H1 (cell line): Measurements from ENCODE around the gene MGAT5. TPM values are rescaled to one million over a fixed set of nuclear protein-coding genes. Genes with fewer than 3 reads are reported as not detected.

Experiments used
- CTCF ChIA-PET: fragments of 300-600 bp; sonication (Branson Sonifier 250); formaldehyde crosslinking; loops from one replicate; lab custom pipeline; 2021; ENCODE audit not compliant: partially characterized antibody; lab: Charles Lee
- POLR2A ChIA-PET: fragments of 300-600 bp; sonication (Branson Sonifier 250); formaldehyde crosslinking; loops from one replicate; lab custom pipeline; 2021; ENCODE audit warnings: inconsistent platforms; ENCODE audit not compliant: partially characterized antibody; lab: Charles Lee
- DNase-seq, 2 experiments: peaks; one replicate each; pipeline versions ENCODE4 v3.0.0 to v3.0.0-alpha.2; 2010 to 2022; ENCODE audit warnings: low spot score in 2 of 2, low read depth in 1 of 2, mixed read lengths in 1 of 2
- FAIRE-seq: peaks from 2 replicates; lab custom pipeline; 2011; peaks lifted over from hg19 to GRCh38; lab: Jason Lieb, UNC
- H2AFZ ChIP-seq: 2 replicates; pipeline ENCODE4 v1.8.1; 2012; ENCODE audit warnings: low read length, inconsistent platforms
- H2AK5ac ChIP-seq: 2 replicates; pipeline ENCODE4 v1.6.1; 2013; ENCODE audit warnings: low read depth, low read length
- H2BK120ac ChIP-seq: replicated peaks from 2 replicates; pipeline ENCODE3; 2013; ENCODE audit warnings: low read depth, low read length, inconsistent platforms
- H2BK12ac ChIP-seq: 2 replicates; pipeline ENCODE4 v1.6.1; 2013; ENCODE audit warnings: low read depth, low read length
- H2BK15ac ChIP-seq: 2 replicates; pipeline ENCODE4 v1.6.1; 2013; ENCODE audit warnings: low read length
- H2BK20ac ChIP-seq: 2 replicates; pipeline ENCODE4 v1.6.1; 2013; ENCODE audit warnings: low read length
- H2BK5ac ChIP-seq: 2 replicates; pipeline ENCODE4 v1.6.1; 2013; ENCODE audit warnings: low read depth, low read length
- H3K14ac ChIP-seq: 2 replicates; pipeline ENCODE4 v1.6.1; 2013; ENCODE audit warnings: inconsistent platforms; ENCODE audit not compliant: insufficient read length
- H3K18ac ChIP-seq: 2 replicates; pipeline ENCODE4 v1.6.1; 2013; ENCODE audit warnings: low read length; ENCODE audit errors: extremely low read depth
- H3K23ac ChIP-seq: 2 replicates; pipeline ENCODE4 v1.6.1; 2013; ENCODE audit warnings: inconsistent platforms; ENCODE audit not compliant: insufficient read length
- H3K23me2 ChIP-seq: 2 replicates; pipeline ENCODE4 v1.6.1; 2013; ENCODE audit warnings: low read depth, low read length
- H3K27ac ChIP-seq: 2 replicates; pipeline ENCODE4 v1.6.1; 2011; ENCODE audit warnings: low read depth, low read length, inconsistent platforms
- H3K27me3 ChIP-seq, 4 experiments: replicated peaks in 1 of 4; 1 replicate in 1 of 4; 2 replicates in 3 of 4; pipeline versions ENCODE4 v1.6.1 to v1.8.1; 2011 to 2013; ENCODE audit warnings: low read length in 3 of 4, mild to moderate bottlenecking in 3 of 4, inconsistent platforms in 2 of 4, mixed read lengths in 2 of 4, moderate library complexity in 1 of 4; ENCODE audit not compliant: control insufficient read depth in 3 of 4, insufficient read depth in 3 of 4; ENCODE audit errors: extremely low read depth in 1 of 4
- H3K36me3 ChIP-seq, 4 experiments: 2 replicates each; pipeline versions ENCODE4 v1.6.1 to v1.8.1; 2011 to 2013; ENCODE audit warnings: mild to moderate bottlenecking in 4 of 4, low read length in 3 of 4, moderate library complexity in 2 of 4, control low read depth in 1 of 4, inconsistent platforms in 1 of 4; ENCODE audit not compliant: insufficient read depth in 4 of 4, control insufficient read depth in 2 of 4
- H3K4ac ChIP-seq: replicated peaks from 2 replicates; pipeline ENCODE3; 2013; ENCODE audit warnings: low read length, low read depth, mixed read lengths, inconsistent platforms; ENCODE audit not compliant: insufficient read length
- H3K4me1 ChIP-seq, 4 experiments: replicated peaks in 1 of 4; 1 replicate in 1 of 4; 2 replicates in 3 of 4; pipeline versions ENCODE4 v1.6.1 to v1.8.1; 2011 to 2013; ENCODE audit warnings: low read length in 3 of 4, inconsistent platforms in 2 of 4, mixed read lengths in 1 of 4; ENCODE audit not compliant: insufficient read depth in 4 of 4, control insufficient read depth in 3 of 4
- H3K4me2 ChIP-seq, 2 experiments: 2 replicates each; pipeline versions ENCODE4 v1.6.1 to v1.8.1; 2011 to 2013; ENCODE audit warnings: low read depth in 2 of 2, low read length in 2 of 2, control low read depth in 1 of 2, inconsistent platforms in 1 of 2, mild to moderate bottlenecking in 1 of 2; ENCODE audit not compliant: insufficient read depth in 1 of 2
- H3K4me3 ChIP-seq, 4 experiments: fragments of 200-600, 300-600 bp in 1 of 4; sonication (generic), shearing (Covaris generic), sonication (Bioruptor Twin) in 1 of 4; 2 replicates each; pipeline versions ENCODE4 v1.5.1 to v1.8.1; 2011 to 2016; ENCODE audit warnings: low read length in 4 of 4, low read depth in 3 of 4, control low read depth in 2 of 4, inconsistent platforms in 2 of 4, mild to moderate bottlenecking in 2 of 4, mixed read lengths in 1 of 4, moderate library complexity in 1 of 4; ENCODE audit not compliant: insufficient read depth in 2 of 4; ENCODE audit errors: extremely low read depth in 1 of 4
- H3K56ac ChIP-seq: replicated peaks from 2 replicates; pipeline ENCODE3; 2013; ENCODE audit warnings: low read depth, mild to moderate bottlenecking, mixed read lengths, low read length, inconsistent platforms; ENCODE audit not compliant: insufficient read length
- H3K79me1 ChIP-seq: 2 replicates; pipeline ENCODE4 v1.6.1; 2013; ENCODE audit warnings: low read depth, low read length, control low read depth
- H3K79me2 ChIP-seq, 2 experiments: 2 replicates each; pipeline versions ENCODE4 v1.6.1 to v1.8.1; 2012 to 2013; ENCODE audit warnings: low read length in 2 of 2, mild to moderate bottlenecking in 2 of 2, inconsistent platforms in 1 of 2; ENCODE audit not compliant: insufficient read depth in 2 of 2, control insufficient read depth in 1 of 2
- H3K9ac ChIP-seq, 4 experiments: replicated peaks in 1 of 4; 1 replicate in 1 of 4; 2 replicates in 3 of 4; pipeline versions ENCODE4 v1.6.1 to v1.8.1; 2011 to 2013; ENCODE audit warnings: low read depth in 3 of 4, low read length in 3 of 4, control low read depth in 2 of 4, mild to moderate bottlenecking in 2 of 4, moderate library complexity in 2 of 4, inconsistent platforms in 1 of 4; ENCODE audit errors: extremely low read depth in 1 of 4
- H3K9me3 ChIP-seq, 2 experiments: 2 replicates each; pipeline versions ENCODE4 v1.6.1 to v1.8.1; 2012 to 2013; ENCODE audit warnings: mild to moderate bottlenecking in 2 of 2, moderate library complexity in 2 of 2, control low read depth in 1 of 2, inconsistent platforms in 1 of 2, low read depth in 1 of 2, low read length in 1 of 2, mixed read lengths in 1 of 2; ENCODE audit not compliant: insufficient read depth in 2 of 2
- H4K20me1 ChIP-seq, 2 experiments: replicated peaks in 1 of 2; 2 replicates each; pipeline versions ENCODE3 to v1.8.1; 2011 to 2013; ENCODE audit warnings: inconsistent platforms in 2 of 2, low read length in 2 of 2, mild to moderate bottlenecking in 1 of 2; ENCODE audit not compliant: insufficient read depth in 2 of 2, control insufficient read depth in 1 of 2
- H4K5ac ChIP-seq: 2 replicates; pipeline ENCODE4 v1.6.1; 2013; ENCODE audit warnings: low read length, low read depth, mixed read lengths, inconsistent platforms; ENCODE audit not compliant: insufficient read length
- H4K8ac ChIP-seq: 2 replicates; pipeline ENCODE4 v1.8.0; 2013; ENCODE audit warnings: mild to moderate bottlenecking, moderate library complexity, low read length, inconsistent platforms; ENCODE audit not compliant: insufficient read depth; ENCODE audit errors: extremely low read depth
- H4K91ac ChIP-seq: replicated peaks from 2 replicates; pipeline ENCODE3; 2013; ENCODE audit warnings: low read length, mixed read lengths, inconsistent platforms; ENCODE audit not compliant: insufficient read length
- BRCA1 ChIP-seq: IDR thresholded peaks from 2 replicates; pipeline ENCODE4 v1.6.1; 2012; ENCODE audit warnings: low read depth, low read length, improper control_type of control experiment
- CHD1 ChIP-seq: IDR thresholded peaks from 2 replicates; pipeline ENCODE4 v1.6.1; 2012; ENCODE audit warnings: low read depth, low read length, improper control_type of control experiment
- CREB1 ChIP-seq: IDR thresholded peaks from 2 replicates; pipeline ENCODE4 v1.6.1; 2012; ENCODE audit warnings: inconsistent platforms
- HDAC2 ChIP-seq, 2 experiments: fragments of 300-600 bp in 1 of 2; sonication (generic) in 1 of 2; IDR thresholded peaks; 2 replicates each; pipeline ENCODE4 v1.6.1; 2011 to 2012; ENCODE audit warnings: low read depth in 2 of 2, low read length in 2 of 2, mild to moderate bottlenecking in 2 of 2, moderate library complexity in 2 of 2, borderline replicate concordance in 1 of 2, inconsistent platforms in 1 of 2
- JUN ChIP-seq: IDR thresholded peaks from 2 replicates; pipeline ENCODE4 v1.6.1; 2011; ENCODE audit warnings: low read depth, mild to moderate bottlenecking, improper control_type of control experiment, low read length
- MAFK ChIP-seq: IDR thresholded peaks from 2 replicates; pipeline ENCODE4 v1.6.1; 2012; ENCODE audit warnings: low read depth, mild to moderate bottlenecking, improper control_type of control experiment, low read length
- POLR2A ChIP-seq, 2 experiments: IDR thresholded peaks; 1 replicate in 1 of 2; 2 replicates in 1 of 2; pipeline ENCODE4 v1.6.1; 2011; ENCODE audit warnings: low read depth in 2 of 2, low read length in 2 of 2, mild to moderate bottlenecking in 2 of 2; ENCODE audit errors: control extremely low read depth in 1 of 2
- POU5F1 ChIP-seq: IDR thresholded peaks from 2 replicates; pipeline ENCODE4 v1.6.1; 2011; ENCODE audit warnings: low read depth, mild to moderate bottlenecking, low read length, moderate library complexity
- SIX5 ChIP-seq: IDR thresholded peaks from 2 replicates; pipeline ENCODE4 v1.6.1; 2011; ENCODE audit warnings: mild to moderate bottlenecking, low read depth, low read length
- SUZ12 ChIP-seq: fragments of 200-600 bp; sonication (generic); IDR thresholded peaks from 2 replicates; pipeline ENCODE4 v1.6.1; 2012; ENCODE audit warnings: mild to moderate bottlenecking, inconsistent platforms, low read length, moderate library complexity, mixed read lengths
- TAF1 ChIP-seq: IDR thresholded peaks from 2 replicates; pipeline ENCODE4 v1.6.1; 2011; ENCODE audit warnings: mild to moderate bottlenecking, low read depth, low read length
- TEAD4 ChIP-seq: IDR thresholded peaks from 2 replicates; pipeline ENCODE4 v1.6.1; 2012; ENCODE audit warnings: low read depth, low read length, inconsistent platforms, mixed read lengths
- WGBS, 2 experiments: shearing (Covaris generic) in 1 of 2; methylation state at CpG; one replicate each; pipeline versions ENCODE4 v1.1.6 to v1.1.7; 2013 to 2015; ENCODE audit warnings: low lambda C conversion rate in 2 of 2, mixed read lengths in 2 of 2, inconsistent platforms in 1 of 2, low coverage in 1 of 2, missing lambda C conversion rate in 1 of 2; ENCODE audit not compliant: insufficient replicate concordance in 2 of 2, insufficient coverage in 1 of 2, insufficient read length in 1 of 2; ENCODE audit errors: extremely low coverage in 1 of 2, missing lambda C conversion rate in 1 of 2; 5-methylcytosine and 5-hydroxymethylcytosine counted together
- polyA plus RNA-seq, 7 experiments: library from polyadenylated mRNA; depleted of rRNA in 3 of 7; stranded (reverse) in 5 of 7; unstranded in 2 of 7; fragments of >200 nt in 5 of 7; fragments of 200-250 nt in 2 of 7; gene quantifications; 1 replicate in 5 of 7; 2 replicates in 1 of 7; 4 replicates in 1 of 7; pipeline versions ENCODE4 v1.2.1 to v1.2.3, GENCODE V29; 2011 to 2013; ENCODE audit warnings: missing spikeins in 2 of 7, mixed read lengths in 2 of 7
- total RNA-seq: library from RNA; stranded (reverse); fragmentation: NEBNext Ultra II Directional; extraction: Animal tissue kit (Norgen Biotek cat#: 25700); gene quantifications from 2 replicates; pipeline ENCODE4 v1.2.1, GENCODE V29; 2021
- TF ChIP-seq, protein P1 (sequence below): IDR thresholded peaks from 2 replicates; pipeline ENCODE4 v1.6.1; 2012; ENCODE audit warnings: inconsistent platforms
- TF ChIP-seq, protein P2 (sequence below): IDR thresholded peaks from 2 replicates; pipeline ENCODE4 v1.6.1; 2012; ENCODE audit warnings: inconsistent platforms

The MGAT5 gene
- total and polyA plus RNA-seq, 2 of the 8 experiments (the other 6 are each of a cell fraction or from before 2014, with no cell fraction given) = 11.2 to 49.2 TPM

DNA sequence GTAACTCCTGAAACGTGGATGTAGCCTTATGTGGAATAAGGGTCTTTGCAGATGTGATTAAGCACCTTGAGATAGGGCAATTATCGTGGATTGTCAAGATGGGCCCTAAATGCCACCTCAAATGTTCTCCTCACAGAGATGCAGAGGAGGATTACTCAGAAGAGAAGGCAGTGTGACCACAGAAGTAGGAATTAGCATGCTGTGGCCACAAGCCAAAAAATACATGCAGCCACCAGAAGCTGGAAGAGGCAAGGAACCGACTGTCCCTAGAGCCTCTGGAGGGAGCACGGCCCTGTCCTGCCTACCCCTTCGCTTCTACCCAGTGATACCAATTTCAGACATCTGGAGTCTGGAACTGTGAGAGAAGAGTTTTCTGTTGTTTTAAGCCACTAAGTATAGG is 47.3 kb upstream of the MGAT5 start:
- Histone ChIP-seq H3K36me3 (no peaks in the 10 kb centered on the region), H3K23ac (no peak overlapping the region), H2BK15ac (no peak overlapping the region), H3K27ac (no peak overlapping the region), H3K9ac (no peak overlapping the region), H4K8ac (no peak overlapping the region), H4K20me1 (peaks cover 3 to 18% of the 10 kb centered on the region in 2 experiments), H3K4me2 (peak overlapping the region in 1 of 2 experiments; percentile 13; a peak in 1 of 4 replicates), H2AFZ (no peak overlapping the region), H3K27me3 (no peaks in the 10 kb centered on the region), H2BK5ac (no peak overlapping the region), H2AK5ac (no peak overlapping the region), H4K91ac (peak overlapping the region; percentile 42), H3K14ac (no peak overlapping the region), H3K9me3 (no peaks in the 10 kb centered on the region), H4K5ac (no peak overlapping the region), H2BK120ac (peak overlapping the region; percentile 74), H3K18ac (no peak overlapping the region), H3K56ac (no peak overlapping the region), H2BK12ac (no peak overlapping the region; the same call in 1 of the 2 replicates), H3K23me2 (no peaks in the 10 kb centered on the region), H3K79me2 (peaks cover 0 to 43% of the 10 kb centered on the region in 2 experiments; a peak in 3 of 4 replicates), H2BK20ac (0 out of 2 replicates have a peak overlapping the region, but pooled peaks have one; percentile 25), H3K79me1 (peaks cover 3% of the 10 kb centered on the region; the same call in 1 of the 2 replicates), H3K4ac (no peak overlapping the region), H3K4me3 (0 out of 8 replicates have a peak overlapping the region, but pooled peaks of 1 of the 4 experiments have one; percentile 1), H3K4me1 (peaks cover 20 to 37% (median 27%) of the 10 kb centered on the region in 4 experiments)
- CTCF ChIA-PET = interaction anchor here (0.7 to 12.8 kb wide), 32 partner anchors 8 to 323 kb away, joined by 3 to 240 read pairs (median 6); no protein-coding TSS in a partner anchor
- DNase-seq (no peak), FAIRE-seq (no peak)
- WGBS, 2 experiments = 82% methylated on average over 5 of the region's 5 CpGs; no CpG with 5 or more reads in 1 of the 2 experiments
- POLR2A ChIA-PET = interaction anchor here (8.0 kb wide), 1 partner anchor 85 kb away, joined by 37 read pairs; no protein-coding TSS in a partner anchor
- TF ChIP-seq HDAC2 (IDR thresholded peaks at IDR 0.05; ENCODE audit: borderline replicate concordance in 1 of 2, low read depth in 2 of 2, low read length in 2 of 2) = no peak
- no peak for TF ChIP-seq SIX5
- no peak for TF ChIP-seq JUN
- TF ChIP-seq TAF1 = no peak
- TF ChIP-seq POLR2A (IDR thresholded peaks at IDR 0.05; ENCODE audit: control extremely low read depth in 1 of 2, low read depth in 2 of 2, low read length in 2 of 2) = no peak
- no peak for TF ChIP-seq TEAD4
- no peak for TF ChIP-seq CREB1
- TF ChIP-seq, protein P1, sequence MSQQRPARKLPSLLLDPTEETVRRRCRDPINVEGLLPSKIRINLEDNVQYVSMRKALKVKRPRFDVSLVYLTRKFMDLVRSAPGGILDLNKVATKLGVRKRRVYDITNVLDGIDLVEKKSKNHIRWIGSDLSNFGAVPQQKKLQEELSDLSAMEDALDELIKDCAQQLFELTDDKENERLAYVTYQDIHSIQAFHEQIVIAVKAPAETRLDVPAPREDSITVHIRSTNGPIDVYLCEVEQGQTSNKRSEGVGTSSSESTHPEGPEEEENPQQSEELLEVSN = no peak
- TF ChIP-seq MAFK = no peak
- no peak for TF ChIP-seq CHD1
- TF ChIP-seq SUZ12 = no peak
- TF ChIP-seq, protein P2, sequence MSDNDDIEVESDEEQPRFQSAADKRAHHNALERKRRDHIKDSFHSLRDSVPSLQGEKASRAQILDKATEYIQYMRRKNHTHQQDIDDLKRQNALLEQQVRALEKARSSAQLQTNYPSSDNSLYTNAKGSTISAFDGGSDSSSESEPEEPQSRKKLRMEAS = no peak
- no peak for TF ChIP-seq POU5F1
- TF ChIP-seq BRCA1 = no peak
